IMR-90 (cell line): ENCODE results near the gene PACS1. TPM values are rescaled to one million over a fixed set of nuclear protein-coding genes. Genes with fewer than 3 reads are reported as not detected.

ENCODE experiments used
- ATAC-seq: fragments of 200-7000 bp; cut with Tn5 transposase; 2 replicates; pipeline ENCODE4 v1.9.1; 2020; ENCODE audit warnings: low read depth, mild to moderate bottlenecking, moderate library complexity
- BruUV-seq: library from RNA; stranded (reverse); fragments of 400-500 nt; replicated peaks from 2 replicates; lab custom pipeline; 2021; lab: Mats Ljungman, UMichigan
- CTCF ChIA-PET: fragments of 300-600 bp; formaldehyde crosslinking; extraction: SDS; loops from one replicate; lab custom pipeline; 2021; ENCODE audit warnings: antibody characterized with exemption; lab: Yijun Ruan, JAX
- POLR2A ChIA-PET: fragments of 300-600 bp; sonication (Branson Sonifier 250); formaldehyde crosslinking; loops from one replicate; lab custom pipeline; 2022; ENCODE audit warnings: antibody characterized with exemption; ENCODE audit not compliant: unreplicated experiment; lab: Charles Lee
- DNase-seq: peaks from one replicate; pipeline ENCODE4 v3.0.0; 2013
- H2AFZ ChIP-seq: replicated peaks from 2 replicates; pipeline ENCODE3; 2013; ENCODE audit warnings: low read length, mild to moderate bottlenecking; ENCODE audit not compliant: poor library complexity
- H2AK5ac ChIP-seq: 2 replicates; pipeline ENCODE4 v1.6.1; 2013; ENCODE audit warnings: low read depth, low read length, inconsistent platforms
- H2AK9ac ChIP-seq: replicated peaks from 2 replicates; pipeline ENCODE3; 2013; ENCODE audit warnings: mild to moderate bottlenecking, low read depth, low read length, moderate library complexity; ENCODE audit not compliant: poor library complexity
- H2BK120ac ChIP-seq: 2 replicates; pipeline ENCODE4 v1.6.1; 2013; ENCODE audit warnings: low read depth, low read length, inconsistent platforms
- H2BK15ac ChIP-seq: 3 replicates; pipeline ENCODE4 v1.6.1; 2013; ENCODE audit warnings: low read depth, low read length, inconsistent platforms
- H2BK20ac ChIP-seq: 2 replicates; pipeline ENCODE4 v1.6.1; 2013; ENCODE audit warnings: low read depth, mild to moderate bottlenecking, inconsistent platforms, low read length, moderate library complexity
- H2BK5ac ChIP-seq: 2 replicates; pipeline ENCODE4 v1.6.1; 2013; ENCODE audit warnings: mild to moderate bottlenecking, low read depth, low read length, inconsistent platforms; ENCODE audit not compliant: poor library complexity, severe bottlenecking
- H3K14ac ChIP-seq: replicated peaks from 2 replicates; pipeline ENCODE4 v1.6.1; 2013; ENCODE audit warnings: low read depth, low read length, inconsistent platforms
- H3K18ac ChIP-seq: 2 replicates; pipeline ENCODE4 v1.6.1; 2013; ENCODE audit warnings: low read depth, low read length, control low read depth
- H3K23ac ChIP-seq: 2 replicates; pipeline ENCODE4 v1.6.1; 2013; ENCODE audit warnings: low read depth, low read length, inconsistent platforms
- H3K27ac ChIP-seq: 2 replicates; pipeline ENCODE4 v1.5.1; 2013; ENCODE audit warnings: mild to moderate bottlenecking, control low read depth, low read length; ENCODE audit not compliant: insufficient read depth
- H3K27me3 ChIP-seq: 2 replicates; pipeline ENCODE4 v1.6.1; 2013; ENCODE audit warnings: low read length; ENCODE audit not compliant: control insufficient read depth, insufficient read depth
- H3K36me3 ChIP-seq: 2 replicates; pipeline ENCODE4 v1.6.1; 2013; ENCODE audit warnings: low read length, mixed read lengths; ENCODE audit not compliant: control insufficient read depth, insufficient read depth
- H3K4ac ChIP-seq: 2 replicates; pipeline ENCODE4 v1.6.1; 2013; ENCODE audit warnings: low read depth, low read length, inconsistent platforms
- H3K4me1 ChIP-seq: 2 replicates; pipeline ENCODE4 v1.6.1; 2013; ENCODE audit warnings: low read length, mixed read lengths; ENCODE audit not compliant: control insufficient read depth, insufficient read depth
- H3K4me2 ChIP-seq: 2 replicates; pipeline ENCODE4 v1.6.1; 2013; ENCODE audit warnings: low read depth, mild to moderate bottlenecking, control low read depth, low read length, moderate library complexity
- H3K4me3 ChIP-seq: 2 replicates; pipeline ENCODE4 v1.5.1; 2013; ENCODE audit warnings: low read depth, mild to moderate bottlenecking, control low read depth, low read length, moderate library complexity; ENCODE audit not compliant: insufficient read depth
- H3K56ac ChIP-seq: 2 replicates; pipeline ENCODE4 v1.6.1; 2013; ENCODE audit warnings: low read length, inconsistent platforms; ENCODE audit not compliant: insufficient read depth; ENCODE audit errors: extremely low read depth
- H3K79me1 ChIP-seq, 2 experiments: 2 replicates each; pipeline ENCODE4 v1.6.1; 2013; ENCODE audit warnings: low read length in 2 of 2, inconsistent platforms in 1 of 2, low read depth in 1 of 2
- H3K9ac ChIP-seq: 2 replicates; pipeline ENCODE4 v1.6.1; 2013; ENCODE audit warnings: low read depth, low read length, control low read depth
- H3K9me1 ChIP-seq: 2 replicates; pipeline ENCODE4 v1.6.1; 2013; ENCODE audit warnings: low read length, inconsistent platforms; ENCODE audit not compliant: insufficient read depth
- H3K9me3 ChIP-seq: 2 replicates; pipeline ENCODE4 v1.6.1; 2013; ENCODE audit warnings: low read length; ENCODE audit not compliant: control insufficient read depth, insufficient read depth
- H4K20me1 ChIP-seq: 2 replicates; pipeline ENCODE4 v1.6.1; 2013; ENCODE audit warnings: low read length, inconsistent platforms; ENCODE audit not compliant: insufficient read depth
- H4K5ac ChIP-seq: 2 replicates; pipeline ENCODE4 v1.6.1; 2013; ENCODE audit warnings: mild to moderate bottlenecking, low read depth, low read length, control low read depth
- H4K8ac ChIP-seq, 2 experiments: 2 replicates each; pipeline ENCODE4 v1.6.1; 2013; ENCODE audit warnings: low read depth in 2 of 2, low read length in 2 of 2, control low read depth in 1 of 2, inconsistent platforms in 1 of 2
- H4K91ac ChIP-seq: 2 replicates; pipeline ENCODE4 v1.6.1; 2013; ENCODE audit warnings: low read depth, low read length, inconsistent platforms; ENCODE audit not compliant: insufficient read depth
- BHLHE40 ChIP-seq: fragments of 150-350 bp; IDR thresholded peaks from 2 replicates; pipeline ENCODE4 v1.6.1; 2016; ENCODE audit warnings: mild to moderate bottlenecking, low read depth, low read length
- CEBPB ChIP-seq: IDR thresholded peaks from 2 replicates; pipeline ENCODE4 v1.6.1; 2012; ENCODE audit warnings: low read depth, low read length, improper control_type of control experiment
- FOS ChIP-seq: fragments of 150-350 bp; IDR thresholded peaks from 2 replicates; pipeline ENCODE4 v1.6.1; 2016; ENCODE audit warnings: low read depth, low read length
- MAFK ChIP-seq: IDR thresholded peaks from 2 replicates; pipeline ENCODE4 v1.6.1; 2012; ENCODE audit warnings: low read depth, low read length, improper control_type of control experiment
- MAZ ChIP-seq: IDR thresholded peaks from 2 replicates; pipeline ENCODE4 v1.6.1; 2012; ENCODE audit warnings: low read depth, mild to moderate bottlenecking, low read length, improper control_type of control experiment, moderate library complexity, borderline replicate concordance
- MXI1 ChIP-seq: IDR thresholded peaks from 2 replicates; pipeline ENCODE4 v1.6.1; 2012; ENCODE audit warnings: low read depth, mild to moderate bottlenecking, low read length, moderate library complexity, borderline replicate concordance
- NFE2L2 ChIP-seq: fragments of 150-350 bp; IDR thresholded peaks from 2 replicates; pipeline ENCODE4 v1.6.1; 2016; ENCODE audit warnings: low read depth, mild to moderate bottlenecking, low read length
- POLR2A ChIP-seq: IDR thresholded peaks from 2 replicates; pipeline ENCODE4 v1.6.1; 2012; ENCODE audit warnings: mild to moderate bottlenecking, low read depth, low read length
- RAD21 ChIP-seq: IDR thresholded peaks from 2 replicates; pipeline ENCODE4 v1.6.1; 2012; ENCODE audit warnings: low read length, improper control_type of control experiment
- RCOR1 ChIP-seq: IDR thresholded peaks from 2 replicates; pipeline ENCODE4 v1.6.1; 2012; ENCODE audit warnings: mild to moderate bottlenecking, low read length, improper control_type of control experiment; ENCODE audit not compliant: insufficient replicate concordance
- RFX5 ChIP-seq: IDR thresholded peaks from 2 replicates; pipeline ENCODE4 v1.8.0; 2012; ENCODE audit warnings: low read depth, mild to moderate bottlenecking, low read length, moderate library complexity
- SMC3 ChIP-seq: fragments of 150-350 bp; IDR thresholded peaks from 2 replicates; pipeline ENCODE4 v1.6.1; 2016; ENCODE audit warnings: low read depth, mild to moderate bottlenecking, antibody characterized with exemption, low read length, moderate library complexity
- WGBS, 2 experiments: methylation state at CpG; one replicate each; pipeline versions ENCODE4 v1.1.5 to v1.1.7; 2013; ENCODE audit warnings: missing lambda C conversion rate in 2 of 2; ENCODE audit not compliant: insufficient read length in 1 of 2; ENCODE audit errors: extremely low coverage in 2 of 2; 5-methylcytosine and 5-hydroxymethylcytosine counted together
- dilution Hi-C: fragments of 300-500 bp; cut with HindIII; formaldehyde crosslinking; loops from one replicate; pipeline ENCODE4 v1.14.3; 2018; ENCODE audit warnings: low sequenced_read_pairs; ENCODE audit not compliant: unreplicated experiment
- in situ Hi-C: fragments of 300-500 bp; cut with MboI; formaldehyde crosslinking; loops from 3 replicates; pipeline ENCODE4 v1.14.3; 2019; ENCODE audit warnings: low sequenced_read_pairs, inconsistent platforms, mixed read lengths
- intact Hi-C: fragments of 100-400 bp; cut with micrococcal nuclease; formaldehyde crosslinking; loops from 2 replicates; pipeline ENCODE4 v1.10.0; 2022
- polyA plus RNA-seq, 3 experiments: library from polyadenylated mRNA; depleted of rRNA; stranded (reverse); fragments of >200 nt; gene quantifications; 2 replicates each; pipeline ENCODE4 v1.2.3, GENCODE V29; 2012; ENCODE audit warnings: low replicate concordance in 1 of 3
- total RNA-seq: library from RNA; depleted of rRNA; stranded (reverse); fragments of >200 nt; gene quantifications from 2 replicates; pipeline ENCODE4 v1.2.3, GENCODE V29; 2012
- TF ChIP-seq, protein P1 (sequence below): conservative IDR thresholded peaks from 2 replicates; pipeline ENCODE4 v1.5.1; 2012; ENCODE audit warnings: mild to moderate bottlenecking, low read depth, low read length, improper control_type of control experiment
- TF ChIP-seq, protein P2 (sequence below): fragments of 150-350 bp; IDR thresholded peaks from 2 replicates; pipeline ENCODE4 v1.6.1; 2016; ENCODE audit warnings: low read depth, mild to moderate bottlenecking, low read length, moderate library complexity, borderline replicate concordance
- TF ChIP-seq, protein P3 (sequence below): fragments of 150-350 bp; IDR thresholded peaks from 2 replicates; pipeline ENCODE4 v1.6.1; 2017; ENCODE audit warnings: mild to moderate bottlenecking, antibody characterized with exemption, low read length, low read depth

The PACS1 gene
- total and polyA plus RNA-seq, 2 of the 4 experiments (the other 2 are of a cell fraction): 7.3 to 32.0 TPM

DNA sequence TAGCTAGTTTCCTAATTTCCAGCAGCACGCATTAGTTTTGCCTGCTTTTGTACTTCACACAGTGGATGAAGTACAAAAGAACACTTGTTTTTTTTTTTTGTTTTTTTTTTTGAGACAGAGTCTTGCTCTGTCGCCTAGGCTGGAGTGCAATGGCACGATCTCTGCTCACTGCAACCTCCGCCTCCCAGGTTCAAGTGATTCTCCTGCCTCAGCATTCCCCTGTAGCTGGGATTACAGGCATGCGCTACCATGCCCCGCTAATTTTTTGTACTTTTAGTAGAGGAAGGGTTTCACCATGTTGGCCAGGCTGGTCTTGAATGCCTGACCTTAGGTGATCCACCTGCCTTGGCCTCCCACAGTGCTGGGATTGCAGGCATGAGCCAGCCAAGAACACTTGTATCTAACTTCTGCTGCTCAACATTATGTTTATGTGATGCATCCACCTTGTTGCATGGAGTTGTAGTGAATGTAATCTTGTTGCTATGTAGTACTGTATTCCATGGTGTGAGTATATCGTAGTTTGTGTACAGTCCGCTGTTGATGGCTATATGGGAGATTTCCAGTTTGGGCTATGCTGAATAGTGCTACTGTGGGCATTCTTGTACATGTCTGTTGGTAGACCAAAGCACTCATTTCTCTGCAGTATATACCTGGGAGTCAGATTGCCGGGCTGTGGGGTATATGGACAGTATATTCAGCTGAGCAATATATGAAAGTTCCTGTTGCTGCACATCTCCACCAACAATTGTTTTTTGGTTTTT, 17.3 kb downstream of the PACS1 start:
- no peak overlapping the region for H2BK120ac ChIP-seq
- no peak overlapping the region for H2BK20ac ChIP-seq
- DNase-seq (no peak), ATAC-seq (no peak)
- peaks cover 10% of the 10 kb centered on the region; the same call in 1 of the 2 replicates for H3K9me1 ChIP-seq
- no peak overlapping the region for H3K4me2 ChIP-seq
- peaks cover 21 to 55% of the 10 kb centered on the region in 2 experiments for H3K79me1 ChIP-seq
- H3K4me1 ChIP-seq: peaks cover 11% of the 10 kb centered on the region
- CTCF ChIA-PET: interaction anchor here (1.4 kb wide), 1 partner anchor 20 kb away, joined by 3 read pairs; no protein-coding TSS in a partner anchor
- no peak overlapping the region for H3K4ac ChIP-seq
- no peak overlapping the region for H3K9ac ChIP-seq
- H3K9me3 ChIP-seq: no peaks in the 10 kb centered on the region
- H2AK9ac ChIP-seq: no peak overlapping the region
- 100% methylated on average over 3 of the region's 9 CpGs; no CpG with 5 or more reads in 1 of the 2 experiments for WGBS, 2 experiments
- no peak overlapping the region for H2AFZ ChIP-seq
- no peak overlapping the region for H4K91ac ChIP-seq
- intact Hi-C loops: loop anchor here (10.0 kb wide), 1 partner anchor 117 kb away; no protein-coding TSS in a partner anchor
- no TSS peak for BruUV-seq
- H4K8ac ChIP-seq: no peak overlapping the region
- H3K18ac ChIP-seq: no peak overlapping the region
- no peak overlapping the region for H4K5ac ChIP-seq
- no peak overlapping the region for H2AK5ac ChIP-seq
- no peak overlapping the region for H3K4me3 ChIP-seq
- H3K36me3 ChIP-seq: no peaks in the 10 kb centered on the region
- in situ Hi-C loops: no loop called here
- no peak overlapping the region for H3K23ac ChIP-seq
- no peaks in the 10 kb centered on the region for H3K27me3 ChIP-seq
- dilution Hi-C loops: no loop called here
- H4K20me1 ChIP-seq: peaks cover 39% of the 10 kb centered on the region; the same call in 1 of the 2 replicates
- no peak overlapping the region; the same call in 1 of the 2 replicates for H3K14ac ChIP-seq
- H2BK5ac ChIP-seq: no peak overlapping the region
- POLR2A ChIA-PET: no interaction called here
- no peak overlapping the region for H3K27ac ChIP-seq
- H2BK15ac ChIP-seq: no peak overlapping the region
- H3K56ac ChIP-seq: no peak overlapping the region
- TF ChIP-seq NFE2L2 (no peak), CEBPB (no peak), POLR2A (no peak), BHLHE40 (no peak), RFX5 (no peak), RCOR1 (no peak), RAD21 (no peak), MXI1 (no peak), MAZ (no peak), SMC3 (no peak), FOS (no peak), MAFK (no peak)
- TF ChIP-seq, protein P1, sequence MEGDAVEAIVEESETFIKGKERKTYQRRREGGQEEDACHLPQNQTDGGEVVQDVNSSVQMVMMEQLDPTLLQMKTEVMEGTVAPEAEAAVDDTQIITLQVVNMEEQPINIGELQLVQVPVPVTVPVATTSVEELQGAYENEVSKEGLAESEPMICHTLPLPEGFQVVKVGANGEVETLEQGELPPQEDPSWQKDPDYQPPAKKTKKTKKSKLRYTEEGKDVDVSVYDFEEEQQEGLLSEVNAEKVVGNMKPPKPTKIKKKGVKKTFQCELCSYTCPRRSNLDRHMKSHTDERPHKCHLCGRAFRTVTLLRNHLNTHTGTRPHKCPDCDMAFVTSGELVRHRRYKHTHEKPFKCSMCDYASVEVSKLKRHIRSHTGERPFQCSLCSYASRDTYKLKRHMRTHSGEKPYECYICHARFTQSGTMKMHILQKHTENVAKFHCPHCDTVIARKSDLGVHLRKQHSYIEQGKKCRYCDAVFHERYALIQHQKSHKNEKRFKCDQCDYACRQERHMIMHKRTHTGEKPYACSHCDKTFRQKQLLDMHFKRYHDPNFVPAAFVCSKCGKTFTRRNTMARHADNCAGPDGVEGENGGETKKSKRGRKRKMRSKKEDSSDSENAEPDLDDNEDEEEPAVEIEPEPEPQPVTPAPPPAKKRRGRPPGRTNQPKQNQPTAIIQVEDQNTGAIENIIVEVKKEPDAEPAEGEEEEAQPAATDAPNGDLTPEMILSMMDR: no peak
- TF ChIP-seq, protein P2, sequence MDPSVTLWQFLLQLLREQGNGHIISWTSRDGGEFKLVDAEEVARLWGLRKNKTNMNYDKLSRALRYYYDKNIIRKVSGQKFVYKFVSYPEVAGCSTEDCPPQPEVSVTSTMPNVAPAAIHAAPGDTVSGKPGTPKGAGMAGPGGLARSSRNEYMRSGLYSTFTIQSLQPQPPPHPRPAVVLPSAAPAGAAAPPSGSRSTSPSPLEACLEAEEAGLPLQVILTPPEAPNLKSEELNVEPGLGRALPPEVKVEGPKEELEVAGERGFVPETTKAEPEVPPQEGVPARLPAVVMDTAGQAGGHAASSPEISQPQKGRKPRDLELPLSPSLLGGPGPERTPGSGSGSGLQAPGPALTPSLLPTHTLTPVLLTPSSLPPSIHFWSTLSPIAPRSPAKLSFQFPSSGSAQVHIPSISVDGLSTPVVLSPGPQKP: no peak
- TF ChIP-seq, protein P3, sequence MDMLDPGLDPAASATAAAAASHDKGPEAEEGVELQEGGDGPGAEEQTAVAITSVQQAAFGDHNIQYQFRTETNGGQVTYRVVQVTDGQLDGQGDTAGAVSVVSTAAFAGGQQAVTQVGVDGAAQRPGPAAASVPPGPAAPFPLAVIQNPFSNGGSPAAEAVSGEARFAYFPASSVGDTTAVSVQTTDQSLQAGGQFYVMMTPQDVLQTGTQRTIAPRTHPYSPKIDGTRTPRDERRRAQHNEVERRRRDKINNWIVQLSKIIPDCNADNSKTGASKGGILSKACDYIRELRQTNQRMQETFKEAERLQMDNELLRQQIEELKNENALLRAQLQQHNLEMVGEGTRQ: no peak
